K562 (cell line): ENCODE results near the gene SLCO2A1. TPM values are rescaled to one million over a fixed set of nuclear protein-coding genes. Genes with fewer than 3 reads are reported as not detected.

Experiments
- ATAC-seq: fragments of 200-7000 bp; cut with Tn5 transposase; 3 replicates; pipeline ENCODE4 v1.9.1; 2020; ENCODE audit warnings: moderate library complexity
- BruUV-seq: library from RNA; stranded (reverse); fragments of 400-500 nt; replicated peaks from 2 replicates; lab custom pipeline; 2021; lab: Mats Ljungman, UMichigan
- CTCF ChIA-PET: fragments of 300-600 bp; formaldehyde crosslinking; extraction: SDS; loops from one replicate; lab custom pipeline; 2021; ENCODE audit warnings: low intra/inter-chr PET ratio; lab: Yijun Ruan, JAX
- POLR2A ChIA-PET: fragments of 300-600, 350-650 bp; sonication (Branson Sonifier 250); formaldehyde crosslinking; extraction: SDS; loops from one replicate; lab custom pipeline; 2021; ENCODE audit warnings: antibody characterized with exemption, inconsistent platforms; lab: Yijun Ruan, JAX
- DNase-seq, 4 experiments: peaks; one replicate each; pipeline versions ENCODE4 v3.0.0 to v3.0.0-alpha.2; 2011 to 2018; ENCODE audit warnings: low spot score in 3 of 4, mixed read lengths in 3 of 4; ENCODE audit errors: extremely low read depth in 1 of 4
- FAIRE-seq: peaks from 2 replicates; lab custom pipeline; 2011; peaks lifted over from hg19 to GRCh38; lab: Jason Lieb, UNC
- H2AFZ ChIP-seq: 2 replicates; pipeline ENCODE4 v1.6.0; 2011; ENCODE audit warnings: low read depth, low read length, control low read depth, inconsistent platforms
- H3K27ac ChIP-seq: fragments of 200-600 bp; 3 replicates; pipeline ENCODE4 v1.8.0; 2011; ENCODE audit warnings: low read depth, mild to moderate bottlenecking, control low read depth, inconsistent platforms, low read length, moderate library complexity, mixed read lengths; ENCODE audit errors: extremely low read depth
- H3K27me3 ChIP-seq, 2 experiments: fragments of 300-600 bp in 1 of 2; 2 replicates in 1 of 2; 3 replicates in 1 of 2; pipeline versions ENCODE4 v1.6.0 to v1.8.0; 2011; ENCODE audit warnings: inconsistent platforms in 2 of 2, low read length in 2 of 2, mild to moderate bottlenecking in 1 of 2, mixed read lengths in 1 of 2, moderate library complexity in 1 of 2; ENCODE audit not compliant: control insufficient read depth in 2 of 2, insufficient read depth in 2 of 2
- H3K36me3 ChIP-seq: fragments of 300-600 bp; 3 replicates; pipeline ENCODE4 v1.8.0; 2011; ENCODE audit warnings: mild to moderate bottlenecking, low read length, inconsistent platforms; ENCODE audit not compliant: control insufficient read depth, insufficient read depth
- H3K4me1 ChIP-seq, 2 experiments: fragments of 200-600 bp in 1 of 2; replicated peaks in 1 of 2; 2 replicates in 1 of 2; 3 replicates in 1 of 2; pipeline versions ENCODE4 v1.5.1 to v1.8.0; 2011; ENCODE audit warnings: inconsistent platforms in 2 of 2, low read length in 2 of 2, mild to moderate bottlenecking in 1 of 2, mixed read lengths in 1 of 2, moderate library complexity in 1 of 2; ENCODE audit not compliant: control insufficient read depth in 2 of 2, insufficient read depth in 2 of 2
- H3K4me2 ChIP-seq: 2 replicates; pipeline ENCODE4 v1.6.1; 2011; ENCODE audit warnings: low read length, control low read depth, inconsistent platforms, mixed read lengths; ENCODE audit not compliant: insufficient read depth
- H3K4me3 ChIP-seq: fragments of 200-600 bp; sonication (generic), shearing (Covaris generic); 2 replicates; pipeline ENCODE4 v1.5.1; 2016; ENCODE audit warnings: control low read depth, inconsistent platforms
- H3K79me2 ChIP-seq: fragments of 200-600 bp; 3 replicates; pipeline ENCODE4 v1.8.0; 2011; ENCODE audit warnings: low read length, inconsistent platforms; ENCODE audit not compliant: control insufficient read depth, insufficient read depth
- H3K9ac ChIP-seq, 2 experiments: 2 replicates each; pipeline versions ENCODE4 v1.6.0 to v1.6.1; 2011; ENCODE audit warnings: low read depth in 2 of 2, low read length in 2 of 2, control low read depth in 1 of 2, inconsistent platforms in 1 of 2, mild to moderate bottlenecking in 1 of 2, mixed read lengths in 1 of 2; ENCODE audit not compliant: insufficient read depth in 1 of 2
- H3K9me1 ChIP-seq: one replicate; pipeline ENCODE4 v1.6.0; 2011; ENCODE audit warnings: inconsistent platforms, mild to moderate bottlenecking, low read length, moderate library complexity; ENCODE audit not compliant: control insufficient read depth, insufficient read depth
- H3K9me3 ChIP-seq: replicated peaks from 2 replicates; pipeline ENCODE4 v1.5.1; 2011; ENCODE audit warnings: low read depth, low read length, inconsistent platforms; ENCODE audit not compliant: control insufficient read depth, insufficient read depth
- H4K20me1 ChIP-seq: replicated peaks from 2 replicates; pipeline ENCODE4 v1.6.1; 2011; ENCODE audit warnings: low read length, inconsistent platforms, mixed read lengths; ENCODE audit not compliant: control insufficient read depth, insufficient read depth
- BACH1 ChIP-seq: fragments of 200-800 bp; sonication (Bioruptor generic); IDR thresholded peaks from 2 replicates; pipeline ENCODE4 v1.6.1; 2016; ENCODE audit warnings: missing genetic modification characterization, missing compliant biosample characterization
- CHD4 ChIP-seq: fragments of 200-600 bp; sonication (generic); IDR thresholded peaks from 3 replicates; pipeline ENCODE4 v1.6.1; 2012; ENCODE audit warnings: low read depth, mild to moderate bottlenecking, mixed read lengths, low read length, inconsistent platforms; ENCODE audit not compliant: insufficient read depth, insufficient replicate concordance, poor library complexity, severe bottlenecking
- SP1 ChIP-seq: sonication (generic); formaldehyde crosslinking; IDR thresholded peaks from 2 replicates; pipeline ENCODE4 v1.8.1; 2022; ENCODE audit warnings: mild to moderate bottlenecking, missing genetic modification reagents
- ZNF354B ChIP-seq: fragments of 250-450 bp; sonication (Bioruptor Pico); IDR thresholded peaks from 2 replicates; pipeline ENCODE4 v1.4.0; 2020
- in situ Hi-C: fragments of 300-500 bp; cut with MboI; formaldehyde crosslinking; loops from 4 replicates; pipeline ENCODE4 v1.15.0; 2018; ENCODE audit warnings: inconsistent platforms, mixed read lengths
- intact Hi-C: fragments of 100-400 bp; cut with micrococcal nuclease; formaldehyde crosslinking; loops from 2 replicates; pipeline ENCODE4 v1.14.2; 2022
- polyA plus RNA-seq, 8 experiments: library from polyadenylated mRNA; depleted of rRNA in 4 of 8; stranded (reverse) in 5 of 8; unstranded in 3 of 8; fragments of >200 nt; fragmentation: Nextera tagmentation in 2 of 8; fragmentation: Illumina TruSeq in 1 of 8; extraction: Ambion mirVana in 2 of 8; extraction: Trizol in 1 of 8; gene quantifications; 2 replicates each; pipeline versions ENCODE4 v1.2.1 to v1.2.3, GENCODE V29; 2011 to 2014; ENCODE audit warnings: inconsistent platforms in 1 of 8, missing spikeins in 1 of 8
- total RNA-seq, 7 experiments: library from RNA; depleted of rRNA in 6 of 7; stranded (reverse); fragments of >200 nt in 6 of 7; fragmentation: Illumina TruSeq in 2 of 7; extraction: Trizol in 2 of 7; gene quantifications; 2 replicates each; pipeline versions ENCODE4 v1.2.1 to v1.2.3, GENCODE V29; 2011 to 2021; ENCODE audit warnings: low replicate concordance in 1 of 7
- TF ChIP-seq, protein P1 (sequence below): fragments of 250-450 bp; sonication (Bioruptor Pico); IDR thresholded peaks from 2 replicates; pipeline ENCODE4 v1.5.0; 2021
- TF ChIP-seq, protein P2 (sequence below): fragments of 450-650 bp; IDR thresholded peaks from 2 replicates; pipeline ENCODE4 v1.6.1; 2016; ENCODE audit warnings: missing biosample characterization, missing genetic modification characterization

Gene SLCO2A1
- total and polyA plus RNA-seq, 9 of the 15 experiments (the other 6 are each of a cell fraction or from before 2014, with no cell fraction given), result 0.16 to 1.0 TPM; not detected in 7

DNA sequence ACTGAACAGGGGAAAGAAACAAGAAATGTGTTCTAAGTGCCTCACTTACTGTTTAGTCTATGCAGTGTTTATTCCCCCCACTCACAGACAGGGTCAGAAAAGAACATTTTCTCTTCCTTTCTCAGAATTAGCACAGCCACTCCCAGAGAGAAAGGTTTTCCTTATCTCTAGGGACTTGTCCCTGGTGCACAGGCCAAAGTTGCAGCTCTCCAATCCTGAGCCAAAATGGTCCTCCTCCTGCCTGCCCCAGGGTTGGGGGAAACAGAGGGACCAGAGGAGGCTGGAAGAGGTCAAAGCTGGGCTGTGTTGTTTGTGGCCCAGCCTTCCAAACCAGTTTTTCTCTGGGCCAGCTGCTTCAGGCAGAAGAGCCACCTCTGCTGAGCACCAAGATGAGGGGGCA, 146.1 kb downstream of the SLCO2A1 start:
- ChIA-PET POLR2A (interaction anchor here (0.6 kb wide), 2 partner anchors 19 to 332 kb away, joined by 3 to 7 read pairs; no protein-coding TSS in a partner anchor), CTCF (no interaction called here)
- TF ChIP-seq, protein P1, sequence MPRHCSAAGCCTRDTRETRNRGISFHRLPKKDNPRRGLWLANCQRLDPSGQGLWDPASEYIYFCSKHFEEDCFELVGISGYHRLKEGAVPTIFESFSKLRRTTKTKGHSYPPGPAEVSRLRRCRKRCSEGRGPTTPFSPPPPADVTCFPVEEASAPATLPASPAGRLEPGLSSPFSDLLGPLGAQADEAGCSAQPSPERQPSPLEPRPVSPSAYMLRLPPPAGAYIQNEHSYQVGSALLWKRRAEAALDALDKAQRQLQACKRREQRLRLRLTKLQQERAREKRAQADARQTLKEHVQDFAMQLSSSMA, result no peak
- TF ChIP-seq CHD4 (no peak), SP1 (CRISPR knock-in tag) (no peak), ZNF354B (CRISPR knock-in tag) (no peak), BACH1 (tag) (no peak)
- TF ChIP-seq, protein P2, sequence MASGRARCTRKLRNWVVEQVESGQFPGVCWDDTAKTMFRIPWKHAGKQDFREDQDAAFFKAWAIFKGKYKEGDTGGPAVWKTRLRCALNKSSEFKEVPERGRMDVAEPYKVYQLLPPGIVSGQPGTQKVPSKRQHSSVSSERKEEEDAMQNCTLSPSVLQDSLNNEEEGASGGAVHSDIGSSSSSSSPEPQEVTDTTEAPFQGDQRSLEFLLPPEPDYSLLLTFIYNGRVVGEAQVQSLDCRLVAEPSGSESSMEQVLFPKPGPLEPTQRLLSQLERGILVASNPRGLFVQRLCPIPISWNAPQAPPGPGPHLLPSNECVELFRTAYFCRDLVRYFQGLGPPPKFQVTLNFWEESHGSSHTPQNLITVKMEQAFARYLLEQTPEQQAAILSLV, result no peak
- H2AFZ ChIP-seq, result no peak overlapping the region
- H3K9ac ChIP-seq, result no peak overlapping the region; a peak in 1 of 4 replicates
- no peaks in the 10 kb centered on the region for H3K9me1 ChIP-seq
- peaks cover 3% of the 10 kb centered on the region; the same call in 1 of the 2 replicates for H4K20me1 ChIP-seq
- no peak overlapping the region; the same call in 2 of the 3 replicates for H3K27ac ChIP-seq
- no TSS peak for BruUV-seq
- in situ Hi-C loops, result no loop called here
- H3K79me2 ChIP-seq, result no peaks in the 10 kb centered on the region; the same call in 2 of the 3 replicates
- intact Hi-C loops, result no loop called here
- no peaks in the 10 kb centered on the region for H3K36me3 ChIP-seq
- ATAC-seq (peak; percentile 59), DNase-seq (peak in 1 of 4 experiments; percentile 26), FAIRE-seq (peak; percentile 82)
- H3K9me3 ChIP-seq, result peaks cover 3% of the 10 kb centered on the region; the same call in 1 of the 2 replicates
- H3K4me3 ChIP-seq, result no peak overlapping the region
- peaks cover 3 to 11% of the 10 kb centered on the region in 2 experiments; a peak in 3 of 5 replicates for H3K4me1 ChIP-seq
- H3K4me2 ChIP-seq, result peak overlapping the region; percentile 32; the same call in 1 of the 2 replicates
- no peaks in the 10 kb centered on the region for H3K27me3 ChIP-seq
